ENCODE data around the gene ABCC11. TPM values are rescaled to one million over a fixed set of nuclear protein-coding genes. Genes with fewer than 3 reads are reported as not detected.
"Not testable (repeated sequence)": the region's sequence is repeated elsewhere in the genome, so short reads cannot be mapped to it uniquely, and the experiment has no call there.

The ABCC11 gene
- total and polyA plus RNA-seq, 2 donors (not counting 1 experiment from before 2014, with no cell fraction given): 0.09 TPM; not detected in 1

DNA sequence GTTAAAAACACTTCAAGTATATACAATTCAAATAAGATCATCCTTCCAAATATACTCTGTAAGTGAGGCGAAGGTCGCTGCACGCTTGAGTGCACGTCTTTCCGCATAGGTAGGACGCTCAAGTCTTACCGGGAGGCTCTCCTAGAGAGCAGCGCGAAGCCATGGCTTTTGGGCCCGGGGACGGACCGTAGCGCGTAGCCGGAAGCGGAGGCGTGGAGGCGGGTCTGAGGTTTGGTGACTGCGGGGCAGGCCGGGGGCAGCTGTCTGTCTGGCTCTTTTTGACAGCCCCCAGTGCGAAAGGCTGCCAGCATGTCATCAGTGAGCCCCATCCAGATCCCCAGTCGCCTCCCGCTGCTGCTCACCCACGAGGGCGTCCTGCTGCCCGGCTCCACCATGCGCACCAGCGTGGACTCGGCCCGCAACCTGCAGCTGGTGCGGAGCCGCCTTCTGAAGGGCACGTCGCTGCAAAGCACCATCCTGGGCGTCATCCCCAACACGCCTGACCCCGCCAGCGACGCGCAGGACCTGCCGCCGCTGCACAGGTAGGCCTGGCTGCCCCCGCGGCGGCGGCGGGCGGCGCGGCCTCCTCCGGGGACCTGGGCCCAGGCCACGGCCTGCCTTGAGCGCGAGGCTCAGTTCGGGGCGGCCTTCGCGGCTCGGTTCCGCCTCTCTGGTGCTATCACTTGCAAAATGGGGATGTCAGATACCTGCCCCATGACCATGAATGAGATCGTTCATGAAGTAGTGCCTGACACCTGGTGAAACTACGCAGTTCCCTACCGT, 3.1 kb downstream of the ABCC11 start, which contains the start of gene LONP2:
Gene LONP2 (plus strand): TSS at position 221 of the 783 bp plus-strand sequence. CDS start 89 bp downstream, at position 310.
- peaks cover 0 to 5% of the 10 kb centered on the region in 2 experiments for H3K36me3 ChIP-seq (replicated peaks in 1 of 2; ENCODE audit: control extremely low read depth in 1 of 2, control insufficient read depth in 1 of 2, extremely low read depth in 1 of 2, insufficient read depth in 2 of 2, low read length in 1 of 2)
- H3K4me3 ChIP-seq (ENCODE audit: control extremely low read depth in 1 of 5, extremely low read depth in 1 of 5, insufficient read depth in 1 of 5, low read depth in 2 of 5, low read length in 4 of 5): peak within 1 kb of the TSS; percentile 60 to 87 (median 78)
- H3K27me3 ChIP-seq (replicated peaks in 1 of 4; ENCODE audit: control extremely low read depth in 1 of 4, control insufficient read depth in 3 of 4, insufficient read depth in 4 of 4, low read length in 3 of 4): no peaks in the 10 kb centered on the region
- peak within 1 kb of the TSS; percentile 78 to 90 for H3K27ac ChIP-seq (ENCODE audit: low read length in 2 of 2)
- under 1% methylated on average over 63 of the region's 63 CpGs for WGBS (ENCODE audit: insufficient coverage)
- Mint-ChIP-seq H3K9me3 (ENCODE audit: insufficient read depth) (peaks cover 4% of the 10 kb centered on the region), H3K27me3 (no peaks in the 10 kb centered on the region), H3K4me1 (peaks cover 27% of the 10 kb centered on the region), H3K4me3 (peak within 1 kb of the TSS; percentile 91), H3K27ac (peak within 1 kb of the TSS; percentile 79)
- peak within 1 kb of the TSS; percentile 69 for H3K9ac ChIP-seq (ENCODE audit: low read length)
- H2AFZ ChIP-seq (ENCODE audit: insufficient read depth, low read depth, low read length, poor library complexity, severe bottlenecking): peak within 1 kb of the TSS; percentile 73
- peak within 1 kb of the TSS; percentile 81 for H3K4me2 ChIP-seq (replicated peaks; ENCODE audit: low read depth, low read length, poor library complexity, severe bottlenecking)
- peaks cover 57% of the 10 kb centered on the region for H3K79me2 ChIP-seq (ENCODE audit: control insufficient read depth, insufficient read depth, low read length)
- DNase-seq: peak; percentile 91
- intact Hi-C loops (cut with micrococcal nuclease): loop anchor here (1.0 to 10.0 kb wide), 4 partner anchors 301 to 1557 kb away; partner anchors contain the start of genes N4BP1, NETO2, ORC6 and VPS35
- TF ChIP-seq, protein P1, sequence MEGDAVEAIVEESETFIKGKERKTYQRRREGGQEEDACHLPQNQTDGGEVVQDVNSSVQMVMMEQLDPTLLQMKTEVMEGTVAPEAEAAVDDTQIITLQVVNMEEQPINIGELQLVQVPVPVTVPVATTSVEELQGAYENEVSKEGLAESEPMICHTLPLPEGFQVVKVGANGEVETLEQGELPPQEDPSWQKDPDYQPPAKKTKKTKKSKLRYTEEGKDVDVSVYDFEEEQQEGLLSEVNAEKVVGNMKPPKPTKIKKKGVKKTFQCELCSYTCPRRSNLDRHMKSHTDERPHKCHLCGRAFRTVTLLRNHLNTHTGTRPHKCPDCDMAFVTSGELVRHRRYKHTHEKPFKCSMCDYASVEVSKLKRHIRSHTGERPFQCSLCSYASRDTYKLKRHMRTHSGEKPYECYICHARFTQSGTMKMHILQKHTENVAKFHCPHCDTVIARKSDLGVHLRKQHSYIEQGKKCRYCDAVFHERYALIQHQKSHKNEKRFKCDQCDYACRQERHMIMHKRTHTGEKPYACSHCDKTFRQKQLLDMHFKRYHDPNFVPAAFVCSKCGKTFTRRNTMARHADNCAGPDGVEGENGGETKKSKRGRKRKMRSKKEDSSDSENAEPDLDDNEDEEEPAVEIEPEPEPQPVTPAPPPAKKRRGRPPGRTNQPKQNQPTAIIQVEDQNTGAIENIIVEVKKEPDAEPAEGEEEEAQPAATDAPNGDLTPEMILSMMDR (IDR thresholded peaks at IDR 0.05): no peak
- no peak for TF ChIP-seq EZH2 (IDR thresholded peaks at IDR 0.05; ENCODE audit: borderline replicate concordance, insufficient read depth, low read depth, low read length, poor library complexity, severe bottlenecking)
- peaks cover 0 to 2% (median 0%) of the 10 kb centered on the region in 3 donors for H3K9me3 ChIP-seq (ENCODE audit: control extremely low read depth in 1 of 3, control insufficient read depth in 2 of 3, insufficient read depth in 1 of 3, low read length in 2 of 3)
- H4K20me1 ChIP-seq (ENCODE audit: control insufficient read depth, insufficient read depth, low read length, poor library complexity, severe bottlenecking): peaks cover 27% of the 10 kb centered on the region
- CTCF ChIA-PET: interaction anchor here (2.0 kb wide), 1 partner anchor 386 kb away, joined by 4 read pairs; no protein-coding TSS in a partner anchor
- POLR2A ChIA-PET: no interaction called here
- peak; percentile 96 for ATAC-seq (ENCODE audit: low read depth)
- H3K4me1 ChIP-seq (ENCODE audit: control insufficient read depth in 2 of 2, insufficient read depth in 2 of 2, low read length in 2 of 2): peaks cover 16 to 22% of the 10 kb centered on the region in 2 donors

DNA sequence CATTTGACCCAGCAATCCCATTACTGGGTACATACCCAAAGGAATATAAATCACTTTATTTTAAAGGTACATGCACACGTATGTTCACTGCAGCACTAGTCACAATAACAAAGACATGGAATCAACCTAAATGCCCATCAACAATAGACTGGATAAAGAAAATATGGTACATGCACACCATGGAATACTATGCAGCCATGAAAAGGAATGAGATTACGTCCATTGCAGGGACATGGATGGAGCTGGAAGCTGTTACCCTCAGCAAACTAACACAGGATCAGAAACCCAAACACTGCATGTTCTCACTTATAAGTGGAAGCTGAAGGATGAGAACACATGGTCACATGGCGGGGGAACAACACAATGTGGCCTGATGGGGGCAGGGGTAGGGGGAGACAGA, 7.2 kb downstream of the ABCC11 start:
- WGBS (ENCODE audit: insufficient coverage): 100% methylated on average over 1 of the region's 3 CpGs
- H3K27ac Mint-ChIP-seq; H2AFZ ChIP-seq (ENCODE audit: insufficient read depth, low read depth, low read length, poor library complexity, severe bottlenecking); H3K9ac ChIP-seq (ENCODE audit: low read length); DNase-seq; H3K4me3 Mint-ChIP-seq; H3K27ac ChIP-seq (ENCODE audit: low read length in 2 of 2); H3K27me3 Mint-ChIP-seq; H3K4me2 ChIP-seq (replicated peaks; ENCODE audit: low read depth, low read length, poor library complexity, severe bottlenecking); CTCF ChIA-PET; H3K36me3 ChIP-seq (replicated peaks in 1 of 2; ENCODE audit: control extremely low read depth in 1 of 2, control insufficient read depth in 1 of 2, extremely low read depth in 1 of 2, insufficient read depth in 2 of 2, low read length in 1 of 2); H3K9me3 ChIP-seq (ENCODE audit: control extremely low read depth in 1 of 3, control insufficient read depth in 2 of 3, insufficient read depth in 1 of 3, low read length in 2 of 3); H3K4me3 ChIP-seq (ENCODE audit: control extremely low read depth in 1 of 5, extremely low read depth in 1 of 5, insufficient read depth in 1 of 5, low read depth in 2 of 5, low read length in 4 of 5); H3K27me3 ChIP-seq (replicated peaks in 1 of 4; ENCODE audit: control extremely low read depth in 1 of 4, control insufficient read depth in 3 of 4, insufficient read depth in 4 of 4, low read length in 3 of 4); H3K9me3 Mint-ChIP-seq (ENCODE audit: insufficient read depth); H4K20me1 ChIP-seq (ENCODE audit: control insufficient read depth, insufficient read depth, low read length, poor library complexity, severe bottlenecking); POLR2A ChIA-PET; ATAC-seq (ENCODE audit: low read depth): not testable (repeated sequence)
- Histone ChIP-seq H3K79me2 (ENCODE audit: control insufficient read depth, insufficient read depth, low read length) (peaks cover 17% of the 10 kb centered on the region), H3K4me1 (ENCODE audit: control insufficient read depth in 2 of 2, insufficient read depth in 2 of 2, low read length in 2 of 2) (peaks cover 4 to 10% of the 10 kb centered on the region in 2 donors)
- intact Hi-C loops (cut with micrococcal nuclease): loop anchor here (5.0 to 10.0 kb wide), 3 partner anchors 305 to 1553 kb away; partner anchors contain the start of genes NETO2, ORC6 and VPS35
- H3K4me1 Mint-ChIP-seq: peaks cover 12% of the 10 kb centered on the region
